ENCODE results near the gene NR5A2.

Gene NR5A2

GRCh38 chr1:200027264-200027823, at the start of gene NR5A2:
TSS of gene NR5A2 (plus strand) at chr1:200027710. CDS start at chr1:200027848, 138 bp downstream.
- no peak for DNase-seq

GRCh38 chr1:199978408-199978940, 49.0 kb upstream of the NR5A2 start:
- DNase-seq, result no peak

- no peak for DNase-seq
Measured at GRCh38 chr1:199979071-199979470, 48.4 kb upstream of the NR5A2 start.

GRCh38 chr1:199981584-199981983, 45.9 kb upstream of the NR5A2 start:
- DNase-seq, result no peak

- DNase-seq, result no peak
Measured at GRCh38 chr1:199982606-199983005, 44.9 kb upstream of the NR5A2 start.

- no peak for DNase-seq
Measured at GRCh38 chr1:199983531-199983930, 44.0 kb upstream of the NR5A2 start.

- no peak for DNase-seq
Measured at GRCh38 chr1:199995096-199995685, 32.3 kb upstream of the NR5A2 start.

GRCh38 chr1:200005165-200005564, 22.3 kb upstream of the NR5A2 start:
- no peak for DNase-seq

- no peak for DNase-seq
Measured at GRCh38 chr1:200006711-200007110, 20.8 kb upstream of the NR5A2 start.

- DNase-seq, result no peak
Measured at GRCh38 chr1:200015811-200016210, 11.7 kb upstream of the NR5A2 start.

GRCh38 chr1:200021577-200022238, 5.8 kb upstream of the NR5A2 start:
- no peak for DNase-seq

- no peak for DNase-seq
Measured at GRCh38 chr1:200022239-200022804, 5.2 kb upstream of the NR5A2 start.

GRCh38 chr1:200028586-200029034, 1.1 kb downstream of the NR5A2 start:
- DNase-seq, result no peak

- no peak for DNase-seq
Measured at GRCh38 chr1:200029035-200029821, 1.7 kb downstream of the NR5A2 start.

- DNase-seq, result no peak
Measured at GRCh38 chr1:200029822-200030152, 2.3 kb downstream of the NR5A2 start.

GRCh38 chr1:200030791-200031190, 3.3 kb downstream of the NR5A2 start:
- DNase-seq, result no peak

- DNase-seq, result no peak
Measured at GRCh38 chr1:200033511-200034261, 6.2 kb downstream of the NR5A2 start.

GRCh38 chr1:200034262-200034557, 6.7 kb downstream of the NR5A2 start:
- no peak for DNase-seq

GRCh38 chr1:200034761-200035396, 7.4 kb downstream of the NR5A2 start:
- no peak for DNase-seq

- DNase-seq, result no peak
Measured at GRCh38 chr1:200035397-200035955, 8.0 kb downstream of the NR5A2 start.

- DNase-seq, result no peak
Measured at GRCh38 chr1:200035956-200036618, 8.6 kb downstream of the NR5A2 start.
